ENCODE results near the gene CFLAR. TPM values are rescaled to one million over a fixed set of nuclear protein-coding genes. Genes with fewer than 3 reads are reported as not detected.
A peak's percentile ranks its signal among the peaks of the same experiment; 100 is the strongest.

CFLAR gene
- total RNA-seq, 1 donor from 2014 or later = 238 TPM

- H3K27ac ChIP-seq (replicated peaks) = peak overlapping the region; percentile 79
- no peak for TF ChIP-seq CTCF (IDR thresholded peaks at IDR 0.05; ENCODE audit: borderline replicate concordance)
- H3K4me1 ChIP-seq = peaks cover 81% of the 10 kb centered on the region
- H3K27me3 ChIP-seq (ENCODE audit: low read depth) = no peaks in the 10 kb centered on the region
- H3K4me3 ChIP-seq = no peak overlapping the region
- no peaks in the 10 kb centered on the region for H3K9me3 ChIP-seq (replicated peaks)
- no peak for DNase-seq
- intact Hi-C loops (cut with micrococcal nuclease) = no loop called here
- H3K36me3 ChIP-seq = peaks cover 86% of the 10 kb centered on the region
Measured at GRCh38 chr2:201152517-201152916, 36.6 kb downstream of the CFLAR start.

GRCh38 chr2:201152999-201153815 is 37.2 kb downstream of the CFLAR start:
- Histone ChIP-seq H3K9me3 (replicated peaks) (no peaks in the 10 kb centered on the region), H3K4me3 (no peak overlapping the region), H3K36me3 (peaks cover 90% of the 10 kb centered on the region), H3K27me3 (ENCODE audit: low read depth) (no peaks in the 10 kb centered on the region), H3K27ac (replicated peaks) (peak overlapping the region; percentile 79), H3K4me1 (peaks cover 81% of the 10 kb centered on the region)
- DNase-seq = no peak
- TF ChIP-seq CTCF (IDR thresholded peaks at IDR 0.05; ENCODE audit: borderline replicate concordance) = no peak
- intact Hi-C loops (cut with micrococcal nuclease) = no loop called here

GRCh38 chr2:201154615-201155399 is 38.8 kb downstream of the CFLAR start:
- DNase-seq = no peak
- intact Hi-C loops (cut with micrococcal nuclease) = no loop called here
- H3K27me3 ChIP-seq (ENCODE audit: low read depth) = no peaks in the 10 kb centered on the region
- no peak overlapping the region for H3K4me3 ChIP-seq
- H3K9me3 ChIP-seq (replicated peaks) = no peaks in the 10 kb centered on the region
- TF ChIP-seq CTCF (IDR thresholded peaks at IDR 0.05; ENCODE audit: borderline replicate concordance) = no peak
- H3K27ac ChIP-seq (replicated peaks) = peak overlapping the region; percentile 79
- H3K4me1 ChIP-seq = peaks cover 81% of the 10 kb centered on the region
- H3K36me3 ChIP-seq = peaks cover 96% of the 10 kb centered on the region

- no peak for TF ChIP-seq CTCF (IDR thresholded peaks at IDR 0.05; ENCODE audit: borderline replicate concordance)
- Histone ChIP-seq H3K27ac (replicated peaks) (peak overlapping the region; percentile 79), H3K4me3 (no peak overlapping the region), H3K4me1 (peaks cover 76% of the 10 kb centered on the region), H3K36me3 (peaks cover 97% of the 10 kb centered on the region), H3K9me3 (replicated peaks) (no peaks in the 10 kb centered on the region), H3K27me3 (ENCODE audit: low read depth) (no peaks in the 10 kb centered on the region)
- DNase-seq = no peak
- intact Hi-C loops (cut with micrococcal nuclease) = no loop called here
Measured at GRCh38 chr2:201156036-201156435, 40.1 kb downstream of the CFLAR start.

GRCh38 chr2:201156640-201157039 is 40.7 kb downstream of the CFLAR start:
- peaks cover 99% of the 10 kb centered on the region for H3K36me3 ChIP-seq
- peak overlapping the region; percentile 79 for H3K27ac ChIP-seq (replicated peaks)
- DNase-seq = no peak
- no peak for TF ChIP-seq CTCF (IDR thresholded peaks at IDR 0.05; ENCODE audit: borderline replicate concordance)
- no peak overlapping the region for H3K4me3 ChIP-seq
- H3K27me3 ChIP-seq (ENCODE audit: low read depth) = no peaks in the 10 kb centered on the region
- intact Hi-C loops (cut with micrococcal nuclease) = no loop called here
- H3K4me1 ChIP-seq = peaks cover 70% of the 10 kb centered on the region
- no peaks in the 10 kb centered on the region for H3K9me3 ChIP-seq (replicated peaks)

Data from left ventricle myocardium inferior (tissue), 1 donor.